ENCODE results near the gene ANKRD60. TPM values are rescaled to one million over a fixed set of nuclear protein-coding genes. Genes with fewer than 3 reads are reported as not detected.

The ANKRD60 gene
- total RNA-seq, 1 experiment from 2014 or later, result not detected

GRCh38 chr20:58251979-58252591 lies 23.6 kb upstream of the ANKRD60 start:
- peaks cover 12 to 13% of the 10 kb centered on the region in 2 experiments for H3K4me1 Mint-ChIP-seq
- Histone ChIP-seq H3K79me2 (ENCODE audit: insufficient read depth, low read length) (no peaks in the 10 kb centered on the region), H3K4ac (ENCODE audit: low read depth, low read length) (no peak overlapping the region), H3K9ac (ENCODE audit: extremely low read depth, insufficient read length, low read length) (no peak overlapping the region), H2BK12ac (ENCODE audit: insufficient read length, low read depth, low read length) (no peak overlapping the region), H3T11ph (ENCODE audit: low read length) (no peak overlapping the region), H2BK120ac (ENCODE audit: low read depth, low read length, poor library complexity, severe bottlenecking) (no peak overlapping the region), H3K79me1 (ENCODE audit: insufficient read depth, low read depth, low read length, poor library complexity, severe bottlenecking) (no peaks in the 10 kb centered on the region), H3K23ac (ENCODE audit: insufficient read length, low read depth, low read length) (no peak overlapping the region), H3K56ac (ENCODE audit: insufficient read length, low read depth, low read length) (no peak overlapping the region), H4K8ac (replicated peaks; ENCODE audit: insufficient read length, low read depth, low read length) (no peak overlapping the region), H3K14ac (ENCODE audit: insufficient read depth, low read length) (no peak overlapping the region), H3K4me1 (ENCODE audit: insufficient read depth, low read length) (no peaks in the 10 kb centered on the region; the same call in 1 of the 2 replicates), H4K20me1 (ENCODE audit: control insufficient read depth, insufficient read depth, insufficient read length) (no peaks in the 10 kb centered on the region), H2BK20ac (ENCODE audit: low read depth, low read length, poor library complexity, severe bottlenecking) (no peak overlapping the region), H3K23me2 (ENCODE audit: insufficient read length, low read depth, low read length, poor library complexity, severe bottlenecking) (no peaks in the 10 kb centered on the region), H2BK5ac (ENCODE audit: insufficient read length, low read length) (no peak overlapping the region), H2AFZ (ENCODE audit: low read length) (no peak overlapping the region), H4K91ac (ENCODE audit: insufficient read length, low read depth, low read length) (no peak overlapping the region), H3K4me2 (ENCODE audit: insufficient read depth, insufficient read length, low read length) (no peak overlapping the region), H2AK5ac (ENCODE audit: insufficient read length, low read length) (no peak overlapping the region), H3K9me3 (ENCODE audit: control insufficient read depth, low read depth, low read length) (no peaks in the 10 kb centered on the region), H3K27me3 (ENCODE audit: insufficient read depth, low read length) (no peaks in the 10 kb centered on the region), H4K5ac (ENCODE audit: insufficient read length, low read depth, low read length) (no peak overlapping the region), H3K18ac (ENCODE audit: insufficient read length, low read depth, low read length) (no peak overlapping the region), H2BK15ac (ENCODE audit: low read depth, low read length) (no peak overlapping the region), H3K27ac (ENCODE audit: insufficient read length, low read depth, low read length) (no peak overlapping the region)
- no peak for DNase-seq
- no peak for TF ChIP-seq CTCF (conservative IDR thresholded peaks at IDR 0.05)
- peaks cover 0 to 4% of the 10 kb centered on the region in 2 experiments; a peak in 2 of 5 replicates for H3K9me3 Mint-ChIP-seq
- peaks cover 14 to 34% (median 24%) of the 10 kb centered on the region in 3 experiments for H3K36me3 Mint-ChIP-seq (ENCODE audit: insufficient read depth in 1 of 3, low read depth in 3 of 3)
- no peaks in the 10 kb centered on the region for H3K27me3 Mint-ChIP-seq (ENCODE audit: low read depth)
- no CpG with 5 or more reads among the region's 2 CpGs for WGBS (ENCODE audit: extremely low coverage, insufficient read length, low lambda C conversion rate)
- H3K27ac Mint-ChIP-seq, result no peak overlapping the region
- H3K4me3 Mint-ChIP-seq, result no peak overlapping the region
